GM12878 (cell line): ENCODE results near the gene DIP2A. TPM values are rescaled to one million over a fixed set of nuclear protein-coding genes. Genes with fewer than 3 reads are reported as not detected.

ENCODE experiments used
- ATAC-seq: fragments of 200-7000 bp; cut with Tn5 transposase; 3 replicates; pipeline ENCODE4 v1.9.1; 2020; ENCODE audit warnings: mild to moderate bottlenecking, moderate library complexity
- BruUV-seq: library from RNA; stranded (reverse); fragments of 400-500 nt; replicated peaks from 2 replicates; lab custom pipeline; 2021; lab: Mats Ljungman, UMichigan
- CTCF ChIA-PET: fragments of 300-600 bp; sonication (Branson Sonifier 250); formaldehyde crosslinking; extraction: SDS; loops from one replicate; lab custom pipeline; 2021; ENCODE audit warnings: inconsistent platforms; lab: Yijun Ruan, JAX
- POLR2A ChIA-PET: fragments of 350-600 bp; formaldehyde crosslinking; extraction: SDS; loops from one replicate; lab custom pipeline; 2021; ENCODE audit warnings: inconsistent platforms; lab: Charles Lee
- RAD21 ChIA-PET: fragments of 300-600 bp; sonication (Branson Sonifier 250); formaldehyde crosslinking; loops from one replicate; lab custom pipeline; 2023; ENCODE audit warnings: antibody characterized with exemption; ENCODE audit not compliant: unreplicated experiment; lab: Charles Lee
- SMC1A ChIA-PET: fragments of 300-600 bp; sonication (Branson Sonifier 250); formaldehyde crosslinking; loops from one replicate; lab custom pipeline; 2023; ENCODE audit not compliant: unreplicated experiment, uncharacterized antibody; lab: Charles Lee
- DNase-seq: peaks from one replicate; pipeline ENCODE4 v3.0.0-alpha.2; 2011; ENCODE audit warnings: low read depth, low spot score
- FAIRE-seq: peaks from 3 replicates; lab custom pipeline; 2011; peaks lifted over from hg19 to GRCh38; lab: Jason Lieb, UNC
- H2AFZ ChIP-seq: 2 replicates; pipeline ENCODE4 v1.6.0; 2011; ENCODE audit warnings: low read depth, low read length, control low read depth; ENCODE audit not compliant: control insufficient read depth
- H3K27ac ChIP-seq: 2 replicates; pipeline ENCODE4 v1.5.1; 2011; ENCODE audit warnings: control low read depth; ENCODE audit not compliant: control insufficient read depth, insufficient read depth
- H3K27me3 ChIP-seq, 2 experiments: replicated peaks in 1 of 2; 2 replicates each; pipeline versions ENCODE4 v1.6.0 to v1.6.1; 2011; ENCODE audit warnings: low read length in 1 of 2; ENCODE audit not compliant: control insufficient read depth in 2 of 2, insufficient read depth in 2 of 2
- H3K36me3 ChIP-seq, 2 experiments: 2 replicates each; pipeline ENCODE4 v1.5.1; 2011; ENCODE audit warnings: low read length in 1 of 2; ENCODE audit not compliant: control insufficient read depth in 2 of 2, insufficient read depth in 2 of 2
- H3K4me1 ChIP-seq: 2 replicates; pipeline ENCODE4 v1.6.1; 2011; ENCODE audit warnings: mild to moderate bottlenecking, low read length, moderate library complexity, mixed read lengths; ENCODE audit not compliant: control insufficient read depth, insufficient read depth
- H3K4me2 ChIP-seq: 2 replicates; pipeline ENCODE4 v1.6.0; 2011; ENCODE audit warnings: control low read depth; ENCODE audit not compliant: control insufficient read depth, insufficient read depth
- H3K4me3 ChIP-seq: fragments of 200-600 bp; sonication (generic); 2 replicates; pipeline ENCODE4 v1.5.1; 2016
- H3K79me2 ChIP-seq: 2 replicates; pipeline ENCODE4 v1.6.0; 2011; ENCODE audit warnings: low read length; ENCODE audit not compliant: control insufficient read depth, insufficient read depth
- H3K9ac ChIP-seq: 2 replicates; pipeline ENCODE4 v1.8.0; 2011; ENCODE audit warnings: low read length, control low read depth, mixed read lengths; ENCODE audit not compliant: control insufficient read depth, insufficient read depth
- H3K9me3 ChIP-seq: replicated peaks from 3 replicates; pipeline ENCODE4 v1.5.1; 2011; ENCODE audit warnings: mild to moderate bottlenecking, low read length; ENCODE audit not compliant: control insufficient read depth, insufficient read depth
- H4K20me1 ChIP-seq: 2 replicates; pipeline ENCODE4 v1.6.0; 2011; ENCODE audit not compliant: control insufficient read depth, insufficient read depth
- CBFB ChIP-seq: IDR thresholded peaks from 2 replicates; pipeline ENCODE4 v1.6.1; 2016; ENCODE audit warnings: antibody characterized with exemption, low read depth
- CUX1 ChIP-seq: IDR thresholded peaks from 2 replicates; pipeline ENCODE4 v1.6.1; 2012; ENCODE audit warnings: improper control_type of control experiment, low read depth, low read length; ENCODE audit not compliant: insufficient replicate concordance
- E2F8 ChIP-seq: fragments of 450-650 bp; IDR thresholded peaks from 2 replicates; pipeline ENCODE4 v1.6.1; 2018; ENCODE audit warnings: mild to moderate bottlenecking, low read depth, moderate library complexity; ENCODE audit not compliant: partially characterized antibody
- EP300 ChIP-seq, 2 experiments: fragments of 150-350 bp in 1 of 2; IDR thresholded peaks; 2 replicates each; pipeline ENCODE4 v1.6.1; 2011 to 2012; ENCODE audit warnings: low read depth in 2 of 2, low read length in 2 of 2, borderline replicate concordance in 1 of 2, improper control_type of control experiment in 1 of 2, inconsistent platforms in 1 of 2; ENCODE audit not compliant: control insufficient read depth in 1 of 2
- KLF5 ChIP-seq: fragments of 450-650 bp; IDR thresholded peaks from 2 replicates; pipeline ENCODE4 v1.6.1; 2014; ENCODE audit warnings: mild to moderate bottlenecking; ENCODE audit not compliant: partially characterized antibody
- RCOR1 ChIP-seq: conservative IDR thresholded peaks from 2 replicates; pipeline ENCODE4 v1.6.1; 2012; ENCODE audit warnings: low read depth, low read length, improper control_type of control experiment
- TARDBP ChIP-seq: IDR thresholded peaks from 2 replicates; pipeline ENCODE4 v1.6.1; 2016; ENCODE audit warnings: borderline replicate concordance
- ZNF274 ChIP-seq: IDR thresholded peaks from one replicate; pipeline ENCODE4 v1.8.0; 2011; ENCODE audit not compliant: insufficient read length, insufficient read depth
- WGBS: methylation state at CpG from one replicate; pipeline ENCODE4 v1.1.6; 2016; ENCODE audit warnings: low lambda C conversion rate; ENCODE audit not compliant: insufficient replicate concordance, insufficient coverage; ENCODE audit errors: missing lambda C conversion rate; 5-methylcytosine and 5-hydroxymethylcytosine counted together
- in situ Hi-C: fragments of 300-500 bp; cut with MboI; formaldehyde crosslinking; loops from 9 replicates; pipeline ENCODE4 v1.14.3; 2018; ENCODE audit warnings: mixed read lengths
- intact Hi-C: fragments of 100-400 bp; cut with micrococcal nuclease; formaldehyde crosslinking; loops from one replicate; pipeline ENCODE4 v1.14.2; 2022; ENCODE audit not compliant: unreplicated experiment
- polyA plus RNA-seq, 11 experiments: library from polyadenylated mRNA; depleted of rRNA in 4 of 11; unstranded in 6 of 11; stranded (reverse) in 5 of 11; fragments of >200 nt; fragmentation: Nextera tagmentation in 4 of 11; fragmentation: Illumina TruSeq in 1 of 11; extraction: Ambion mirVana in 4 of 11; extraction: Trizol in 1 of 11; gene quantifications; 1 replicate in 1 of 11; 2 replicates in 10 of 11; pipeline versions ENCODE4 v1.2.1 to v1.2.3, GENCODE V29; 2011 to 2016; ENCODE audit warnings: inconsistent platforms in 2 of 11, missing spikeins in 2 of 11, low read depth in 1 of 11
- total RNA-seq, 4 experiments: library from RNA; depleted of rRNA in 3 of 4; stranded (reverse); fragments of >200 nt in 3 of 4; fragmentation: Illumina TruSeq in 1 of 4; extraction: Trizol in 1 of 4; gene quantifications; 2 replicates each; pipeline versions ENCODE4 v1.2.1 to v1.2.3, GENCODE V29; 2013 to 2021

The DIP2A gene
- total and polyA plus RNA-seq, 10 of the 15 experiments (the other 5 are each of a cell fraction or from before 2014, with no cell fraction given), result 1.7 to 25.5 (median 12.2) TPM

- POLR2A ChIA-PET, result no interaction called here
- no peak for ATAC-seq
- 99% methylated on average over 16 of the region's 16 CpGs for WGBS
- FAIRE-seq, result no peak
- Histone ChIP-seq H3K4me1 (peaks cover 2% of the 10 kb centered on the region), H3K4me3 (no peak overlapping the region), H3K9ac (no peak overlapping the region), H3K79me2 (no peaks in the 10 kb centered on the region), H3K9me3 (no peaks in the 10 kb centered on the region), H3K27me3 (no peaks in the 10 kb centered on the region), H2AFZ (no peak overlapping the region), H3K36me3 (peaks cover 4 to 12% of the 10 kb centered on the region in 2 experiments; a peak in 3 of 4 replicates), H3K4me2 (no peak overlapping the region), H3K27ac (no peak overlapping the region), H4K20me1 (no peaks in the 10 kb centered on the region)
- SMC1A ChIA-PET, result no interaction called here
- CTCF ChIA-PET, result no interaction called here
- DNase-seq, result no peak
- RAD21 ChIA-PET, result no interaction called here
- BruUV-seq, result no TSS peak
- intact Hi-C loops, result no loop called here
- TF ChIP-seq EP300 (IDR thresholded peaks at IDR 0.05; ENCODE audit: borderline replicate concordance in 1 of 2, control insufficient read depth in 1 of 2, low read depth in 2 of 2, low read length in 2 of 2) (no peak), RCOR1 (no peak), TARDBP (no peak), ZNF274 (no peak)
- in situ Hi-C loops, result no loop called here
These were observed 97.0 kb downstream of the DIP2A start for GRCh38 chr21:46555678-46556077.

- no peak overlapping the region for H2AFZ ChIP-seq
- H3K9me3 ChIP-seq, result no peaks in the 10 kb centered on the region
- ChIA-PET SMC1A (no interaction called here), RAD21 (no interaction called here), CTCF (interaction anchor here (0.6 kb wide), 1 partner anchor 416 kb away, joined by 5 read pairs; no protein-coding TSS in a partner anchor), POLR2A (no interaction called here)
- no TSS peak for BruUV-seq
- H3K4me2 ChIP-seq, result no peak overlapping the region
- H3K27ac ChIP-seq, result no peak overlapping the region
- in situ Hi-C loops (no loop called here), intact Hi-C loops (no loop called here)
- WGBS, result 94% methylated on average over 4 of the region's 13 CpGs
- no peak overlapping the region for H3K9ac ChIP-seq
- ATAC-seq (no peak), DNase-seq (no peak), FAIRE-seq (no peak)
- H4K20me1 ChIP-seq, result no peaks in the 10 kb centered on the region
- H3K36me3 ChIP-seq, result peaks cover 4 to 13% of the 10 kb centered on the region in 2 experiments; a peak in 3 of 4 replicates
- H3K4me1 ChIP-seq, result peaks cover 2% of the 10 kb centered on the region; the same call in 1 of the 2 replicates
- no peaks in the 10 kb centered on the region for H3K27me3 ChIP-seq
- no peak overlapping the region for H3K4me3 ChIP-seq
- no peaks in the 10 kb centered on the region for H3K79me2 ChIP-seq
- TF ChIP-seq CBFB (no peak), CUX1 (no peak), KLF5 (no peak), E2F8 (no peak)
These were observed 98.1 kb downstream of the DIP2A start for GRCh38 chr21:46556802-46557201.
